ENCODE measurements around the gene CPE.
"Not testable (repeated sequence)": the region's sequence is repeated elsewhere in the genome, so short reads cannot be mapped to it uniquely, and the experiment has no call there.

CPE gene

DNA sequence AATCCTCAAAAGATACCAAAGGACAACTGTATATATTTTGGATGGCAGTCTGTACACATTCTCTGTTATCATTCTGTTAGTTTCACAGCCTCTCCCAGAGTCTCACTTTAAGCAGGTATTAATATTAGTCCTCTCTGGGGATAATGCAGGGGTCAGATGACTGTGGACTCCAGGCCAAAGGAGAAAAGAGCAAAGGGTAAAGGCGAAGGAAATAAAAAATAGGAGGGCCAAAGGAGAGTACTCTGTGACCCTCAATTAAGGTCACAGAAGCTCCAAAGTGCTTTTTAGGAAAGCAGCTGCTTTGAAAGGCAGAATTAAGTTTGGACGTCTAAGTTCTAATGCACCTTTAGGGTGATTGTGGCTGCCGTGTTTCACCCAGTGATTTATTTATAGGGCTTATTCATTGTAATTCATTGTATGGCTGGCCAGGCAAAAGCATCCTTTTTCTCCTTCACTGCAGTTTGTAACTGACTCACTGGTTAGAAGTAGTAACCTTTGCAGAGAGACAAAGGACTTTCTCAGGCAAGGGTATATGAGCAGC lies 43.6 kb upstream of the CPE start:
- TF ChIP-seq, protein P1, sequence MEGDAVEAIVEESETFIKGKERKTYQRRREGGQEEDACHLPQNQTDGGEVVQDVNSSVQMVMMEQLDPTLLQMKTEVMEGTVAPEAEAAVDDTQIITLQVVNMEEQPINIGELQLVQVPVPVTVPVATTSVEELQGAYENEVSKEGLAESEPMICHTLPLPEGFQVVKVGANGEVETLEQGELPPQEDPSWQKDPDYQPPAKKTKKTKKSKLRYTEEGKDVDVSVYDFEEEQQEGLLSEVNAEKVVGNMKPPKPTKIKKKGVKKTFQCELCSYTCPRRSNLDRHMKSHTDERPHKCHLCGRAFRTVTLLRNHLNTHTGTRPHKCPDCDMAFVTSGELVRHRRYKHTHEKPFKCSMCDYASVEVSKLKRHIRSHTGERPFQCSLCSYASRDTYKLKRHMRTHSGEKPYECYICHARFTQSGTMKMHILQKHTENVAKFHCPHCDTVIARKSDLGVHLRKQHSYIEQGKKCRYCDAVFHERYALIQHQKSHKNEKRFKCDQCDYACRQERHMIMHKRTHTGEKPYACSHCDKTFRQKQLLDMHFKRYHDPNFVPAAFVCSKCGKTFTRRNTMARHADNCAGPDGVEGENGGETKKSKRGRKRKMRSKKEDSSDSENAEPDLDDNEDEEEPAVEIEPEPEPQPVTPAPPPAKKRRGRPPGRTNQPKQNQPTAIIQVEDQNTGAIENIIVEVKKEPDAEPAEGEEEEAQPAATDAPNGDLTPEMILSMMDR (IDR thresholded peaks at IDR 0.05; ENCODE audit: low read length, missing control alignments): no peak
- no peak for DNase-seq (ENCODE audit: low read depth)
- H3K4me3 ChIP-seq (replicated peaks; ENCODE audit: low read depth, low read length): no peak overlapping the region

DNA sequence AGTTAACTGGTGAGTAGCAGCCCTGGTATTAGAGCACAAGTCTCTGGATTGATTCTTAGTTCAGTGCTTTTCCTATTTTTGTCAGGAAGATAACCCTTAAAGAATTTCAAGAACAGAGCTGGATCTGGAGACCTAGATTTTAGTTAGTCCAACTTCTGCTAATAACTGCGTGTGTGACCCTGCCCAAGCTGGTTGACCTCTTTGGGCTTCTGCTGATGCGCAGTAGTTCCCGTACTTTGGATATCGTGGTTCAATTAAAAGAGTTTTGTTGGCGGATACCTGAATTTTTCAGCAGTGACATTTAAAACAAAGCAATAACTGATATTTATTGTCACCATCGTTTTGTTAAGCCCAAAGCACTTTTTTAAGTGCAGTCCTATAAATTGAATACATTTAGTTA lies 42.1 kb upstream of the CPE start:
- H3K4me3 ChIP-seq (replicated peaks; ENCODE audit: low read depth, low read length): no peak overlapping the region
- TF ChIP-seq, protein P1 (IDR thresholded peaks at IDR 0.05; ENCODE audit: low read length, missing control alignments): no peak
- no peak for DNase-seq (ENCODE audit: low read depth)

DNA sequence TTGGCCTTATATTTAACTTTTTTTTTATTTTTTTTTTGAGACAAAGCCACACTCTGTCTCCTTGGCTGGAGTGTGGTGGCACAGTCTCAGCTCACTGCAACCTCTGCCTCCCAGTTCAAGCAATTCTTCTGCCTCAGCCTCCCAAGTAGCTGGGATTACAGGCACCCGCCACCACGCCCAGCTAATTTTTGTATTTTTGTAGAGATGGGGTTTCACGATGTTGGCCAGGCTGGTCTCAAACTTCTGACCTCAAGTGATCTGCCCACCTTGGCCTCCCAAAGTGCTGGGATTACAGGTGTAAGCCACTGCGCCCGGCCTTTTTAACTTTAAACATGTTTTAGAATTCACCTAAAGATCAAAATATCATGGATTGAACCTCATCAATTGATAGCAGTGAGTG lies 36.5 kb upstream of the CPE start:
- H3K4me3 ChIP-seq (replicated peaks; ENCODE audit: low read depth, low read length): not testable (repeated sequence)

DNA sequence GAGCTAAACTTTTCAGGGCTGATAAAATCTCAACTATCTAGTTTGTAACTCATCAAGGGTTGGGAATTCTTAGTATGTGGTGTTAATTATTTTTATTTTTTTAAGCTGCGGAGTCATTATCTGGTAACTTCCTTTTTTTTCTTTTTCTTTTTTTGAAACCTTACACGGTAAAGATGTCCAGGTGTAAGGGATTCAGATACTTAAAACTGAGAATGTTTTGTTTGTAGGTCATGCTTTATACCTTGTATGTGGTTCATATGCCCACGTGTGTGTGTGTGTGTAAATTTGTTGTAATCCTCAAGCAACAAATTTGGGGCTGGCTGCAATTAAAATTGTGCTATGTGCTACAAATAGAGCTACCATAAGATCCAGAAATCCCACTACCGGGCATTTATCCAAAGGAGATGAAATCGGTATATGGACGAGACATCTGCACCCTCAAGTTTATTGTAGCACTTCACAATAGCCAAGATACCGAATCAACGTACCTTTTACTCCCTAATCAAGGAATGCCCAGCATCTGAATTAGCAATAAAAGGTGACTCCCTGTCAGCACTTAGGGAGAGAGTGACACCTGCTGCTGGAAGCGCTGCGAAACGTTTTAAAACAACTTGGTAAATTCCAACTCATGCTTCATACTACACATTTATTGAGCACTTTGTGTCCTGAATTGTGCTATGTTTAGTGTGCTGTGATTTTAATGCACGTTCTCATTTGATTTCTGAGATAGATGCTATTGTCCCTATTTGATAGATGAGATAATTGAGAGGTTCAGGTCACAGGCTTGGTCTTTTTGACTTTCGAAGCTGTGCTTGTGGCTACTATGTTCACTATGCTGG lies 35.2 kb upstream of the CPE start:
- DNase-seq (ENCODE audit: low read depth): no peak
- H3K4me3 ChIP-seq (replicated peaks; ENCODE audit: low read depth, low read length): no peak overlapping the region
- TF ChIP-seq, protein P1 (IDR thresholded peaks at IDR 0.05; ENCODE audit: low read length, missing control alignments): peak; percentile 21

More for the DNA sequence above, 36.5 kb upstream of the CPE start:
- DNase-seq (ENCODE audit: low read depth): not testable (repeated sequence)

DNA sequence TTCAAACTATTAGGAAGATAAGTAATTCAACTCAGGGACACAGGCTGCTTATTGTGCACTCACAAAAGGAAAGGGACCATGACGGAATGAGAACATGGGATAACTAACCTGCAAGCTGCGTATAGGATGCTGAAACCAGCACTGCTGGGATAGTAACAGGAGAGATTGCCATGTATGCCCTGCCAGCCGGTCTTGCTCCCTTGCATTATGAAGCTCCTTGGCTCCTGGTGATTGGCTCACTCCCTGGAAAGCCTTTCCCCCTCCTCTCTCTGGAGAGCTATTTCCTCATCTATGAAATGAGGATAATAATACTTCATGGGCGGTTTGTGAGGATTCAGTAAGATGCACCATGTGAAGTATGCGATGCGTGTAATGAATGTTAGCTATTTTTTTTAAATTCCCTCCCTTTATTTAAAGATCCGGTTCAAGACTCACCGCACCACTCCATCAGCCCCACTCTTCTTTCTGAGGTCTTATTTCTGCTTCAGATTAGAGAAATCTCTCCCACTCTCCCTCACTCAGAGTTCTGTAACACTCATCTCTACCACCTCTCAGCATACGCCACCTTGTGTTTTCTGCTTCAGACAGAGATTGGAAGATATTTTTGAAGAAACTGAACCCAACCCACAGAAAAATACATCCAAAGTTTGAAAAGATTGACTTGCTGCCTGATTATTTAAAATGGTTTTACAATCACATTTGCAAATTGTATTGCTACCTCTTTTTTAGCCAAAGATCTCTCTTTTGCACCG lies 33.0 kb upstream of the CPE start:
- H3K4me3 ChIP-seq (replicated peaks; ENCODE audit: low read depth, low read length): no peak overlapping the region
- no peak for DNase-seq (ENCODE audit: low read depth)
- TF ChIP-seq, protein P1 (IDR thresholded peaks at IDR 0.05; ENCODE audit: low read length, missing control alignments): peak; percentile 23

DNA sequence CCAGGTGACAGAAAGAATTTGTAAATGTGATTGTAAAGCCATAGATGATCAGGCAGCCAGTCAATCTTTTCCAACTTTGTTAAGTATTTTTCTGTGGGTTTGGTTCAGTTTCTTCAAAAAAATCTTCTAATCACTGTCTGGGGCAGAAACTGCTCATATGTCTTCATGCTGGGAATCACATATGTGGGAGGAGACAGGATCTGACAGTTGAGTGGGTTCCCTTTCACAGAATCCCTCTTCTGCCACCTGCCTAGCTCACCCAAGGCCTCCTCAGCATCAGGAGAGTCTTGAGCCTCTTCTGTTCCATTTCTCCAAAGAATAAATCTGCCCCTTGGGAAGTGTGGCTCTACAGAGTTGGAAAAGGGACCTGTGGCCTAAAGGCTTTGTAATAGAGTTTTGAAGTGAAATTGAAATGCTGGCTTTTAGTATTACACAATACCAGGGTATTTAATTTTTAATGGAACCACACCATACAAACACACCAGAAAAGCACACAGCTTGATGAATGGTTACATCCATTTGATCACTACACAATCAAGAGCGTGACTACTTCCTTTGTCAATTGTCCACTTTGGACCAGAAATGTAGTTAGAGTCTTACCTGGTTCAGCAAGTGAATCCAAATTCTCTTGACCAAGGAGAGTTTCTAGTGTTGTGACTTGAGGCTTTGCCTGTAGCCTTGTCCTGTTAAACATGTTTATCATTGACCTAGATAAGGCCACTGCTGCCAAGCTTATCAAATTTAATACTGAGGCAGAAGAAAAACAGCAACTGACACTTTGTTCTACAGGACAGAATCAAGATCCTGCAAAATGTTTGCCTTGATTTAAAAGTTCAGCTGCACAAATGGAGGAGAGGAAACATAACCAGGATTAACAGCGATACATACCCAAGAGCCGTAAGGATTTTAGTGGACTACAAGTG lies 30.9 kb upstream of the CPE start:
- no peak overlapping the region for H3K4me3 ChIP-seq (replicated peaks; ENCODE audit: low read depth, low read length)
- TF ChIP-seq, protein P1 (IDR thresholded peaks at IDR 0.05; ENCODE audit: low read length, missing control alignments): no peak
- no peak for DNase-seq (ENCODE audit: low read depth)
